Adipocyte (in vitro differentiated cells): Measurements from ENCODE around the gene SCIN.

ENCODE experiments used
- DNase-seq: peaks from one replicate; pipeline ENCODE4 v3.0.0-alpha.2; 2015; ENCODE audit warnings: low read depth
- H3K27me3 ChIP-seq: replicated peaks from 2 replicates; pipeline ENCODE4 v1.7.0; 2013; ENCODE audit warnings: mild to moderate bottlenecking, low read length, moderate library complexity; ENCODE audit not compliant: control insufficient read depth, insufficient read depth
- H3K36me3 ChIP-seq: 2 replicates; pipeline ENCODE4 v1.7.0; 2013; ENCODE audit warnings: low read length, mild to moderate bottlenecking, moderate library complexity; ENCODE audit not compliant: control insufficient read depth, insufficient read depth, severe bottlenecking
- H3K4me1 ChIP-seq: 2 replicates; pipeline ENCODE4 v1.7.0; 2013; ENCODE audit warnings: mild to moderate bottlenecking, low read length, moderate library complexity; ENCODE audit not compliant: control insufficient read depth, insufficient read depth
- H3K4me3 ChIP-seq: 2 replicates; pipeline ENCODE4 v1.7.0; 2013; ENCODE audit warnings: mild to moderate bottlenecking, low read length, moderate library complexity
- H3K9ac ChIP-seq: 2 replicates; pipeline ENCODE4 v1.7.0; 2013; ENCODE audit warnings: mild to moderate bottlenecking, low read length, moderate library complexity
- H3K9me3 ChIP-seq: 2 replicates; pipeline ENCODE4 v1.7.0; 2013; ENCODE audit warnings: mild to moderate bottlenecking, low read length, moderate library complexity; ENCODE audit not compliant: control insufficient read depth

The SCIN gene

GRCh38 chr7:12692035-12692434 lies 121.5 kb downstream of the SCIN start:
- no peaks in the 10 kb centered on the region for H3K27me3 ChIP-seq
- H3K9me3 ChIP-seq = no peaks in the 10 kb centered on the region
- DNase-seq = no peak
- no peak overlapping the region for H3K9ac ChIP-seq
- H3K36me3 ChIP-seq = no peaks in the 10 kb centered on the region
- no peak overlapping the region for H3K4me3 ChIP-seq
- H3K4me1 ChIP-seq = peaks cover 17% of the 10 kb centered on the region

GRCh38 chr7:12692479-12693259 lies 122.1 kb downstream of the SCIN start:
- no peaks in the 10 kb centered on the region for H3K27me3 ChIP-seq
- peaks cover 17% of the 10 kb centered on the region for H3K4me1 ChIP-seq
- no peak for DNase-seq
- H3K9ac ChIP-seq = no peak overlapping the region
- H3K36me3 ChIP-seq = no peaks in the 10 kb centered on the region
- no peaks in the 10 kb centered on the region for H3K9me3 ChIP-seq
- no peak overlapping the region for H3K4me3 ChIP-seq

- no peaks in the 10 kb centered on the region for H3K27me3 ChIP-seq
- peaks cover 9% of the 10 kb centered on the region for H3K4me1 ChIP-seq
- no peak for DNase-seq
- H3K36me3 ChIP-seq = no peaks in the 10 kb centered on the region
- H3K9ac ChIP-seq = no peak overlapping the region
- no peaks in the 10 kb centered on the region for H3K9me3 ChIP-seq
- no peak overlapping the region for H3K4me3 ChIP-seq
These were observed 124.3 kb downstream of the SCIN start for GRCh38 chr7:12694817-12695216.

- Histone ChIP-seq H3K9ac (no peak overlapping the region), H3K27me3 (no peaks in the 10 kb centered on the region), H3K9me3 (peaks cover 3% of the 10 kb centered on the region), H3K4me3 (no peak overlapping the region), H3K36me3 (no peaks in the 10 kb centered on the region), H3K4me1 (no peaks in the 10 kb centered on the region)
- no peak for DNase-seq
These were observed 125.4 kb downstream of the SCIN start for GRCh38 chr7:12695965-12696364.

GRCh38 chr7:12699299-12699698 lies 128.8 kb downstream of the SCIN start:
- H3K4me3 ChIP-seq = no peak overlapping the region
- no peak for DNase-seq
- no peaks in the 10 kb centered on the region for H3K27me3 ChIP-seq
- H3K9me3 ChIP-seq = peaks cover 16% of the 10 kb centered on the region
- H3K4me1 ChIP-seq = no peaks in the 10 kb centered on the region
- no peak overlapping the region for H3K9ac ChIP-seq
- H3K36me3 ChIP-seq = no peaks in the 10 kb centered on the region

DNA sequence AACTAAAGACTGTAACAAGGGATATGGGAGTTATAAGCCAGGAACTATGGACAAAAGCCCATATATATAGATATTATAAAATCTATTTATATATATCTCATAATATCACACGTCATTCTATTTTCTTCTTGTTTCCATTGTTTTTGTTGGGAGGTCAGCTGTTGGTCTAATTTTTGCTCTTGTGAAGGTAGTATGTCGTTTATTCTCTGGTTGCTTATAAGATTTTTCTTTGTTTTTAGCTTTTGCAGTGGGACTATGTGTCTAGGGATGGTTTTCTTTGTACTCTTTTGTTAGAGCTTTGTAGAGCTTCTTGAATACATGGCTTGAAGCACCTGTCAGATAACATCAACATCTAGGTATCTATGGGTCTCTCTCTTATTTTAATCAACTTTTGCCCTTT lies 130.9 kb downstream of the SCIN start:
- H3K4me3 ChIP-seq = no peak overlapping the region
- H3K27me3 ChIP-seq = no peaks in the 10 kb centered on the region
- H3K9ac ChIP-seq = no peak overlapping the region
- no peak for DNase-seq
- H3K9me3 ChIP-seq = peaks cover 16% of the 10 kb centered on the region
- H3K4me1 ChIP-seq = no peaks in the 10 kb centered on the region
- no peaks in the 10 kb centered on the region for H3K36me3 ChIP-seq

GRCh38 chr7:12703881-12704280 lies 133.4 kb downstream of the SCIN start:
- Histone ChIP-seq H3K36me3 (no peaks in the 10 kb centered on the region), H3K27me3 (no peaks in the 10 kb centered on the region), H3K9ac (no peak overlapping the region), H3K4me3 (peak overlapping the region; percentile 14), H3K9me3 (peaks cover 16% of the 10 kb centered on the region), H3K4me1 (peaks cover 13% of the 10 kb centered on the region)
- peak; percentile 51 for DNase-seq

DNA sequence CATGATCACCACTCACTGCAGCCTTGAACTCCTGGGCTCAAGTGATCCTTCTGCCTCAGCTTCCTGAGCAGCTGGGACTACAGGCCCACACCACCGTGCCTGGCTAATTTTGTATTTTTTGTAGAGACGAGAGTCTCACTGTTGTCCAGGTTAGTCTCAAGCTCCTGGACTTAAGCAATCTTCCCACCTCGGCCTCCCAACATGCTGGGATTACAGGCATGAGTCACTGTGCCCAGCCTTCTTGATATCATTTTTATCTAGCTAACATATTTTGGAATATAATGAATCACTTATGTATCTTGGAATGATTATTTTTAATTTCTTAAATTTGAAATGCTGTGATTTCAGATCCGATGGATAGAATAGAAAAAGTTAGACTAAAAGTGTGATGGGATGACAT lies 135.4 kb downstream of the SCIN start:
- peaks cover 23% of the 10 kb centered on the region for H3K4me1 ChIP-seq
- H3K36me3 ChIP-seq = no peaks in the 10 kb centered on the region
- H3K9me3 ChIP-seq = peaks cover 14% of the 10 kb centered on the region
- DNase-seq = no peak
- H3K4me3 ChIP-seq = no peak overlapping the region
- H3K27me3 ChIP-seq = no peaks in the 10 kb centered on the region
- no peak overlapping the region for H3K9ac ChIP-seq

DNA sequence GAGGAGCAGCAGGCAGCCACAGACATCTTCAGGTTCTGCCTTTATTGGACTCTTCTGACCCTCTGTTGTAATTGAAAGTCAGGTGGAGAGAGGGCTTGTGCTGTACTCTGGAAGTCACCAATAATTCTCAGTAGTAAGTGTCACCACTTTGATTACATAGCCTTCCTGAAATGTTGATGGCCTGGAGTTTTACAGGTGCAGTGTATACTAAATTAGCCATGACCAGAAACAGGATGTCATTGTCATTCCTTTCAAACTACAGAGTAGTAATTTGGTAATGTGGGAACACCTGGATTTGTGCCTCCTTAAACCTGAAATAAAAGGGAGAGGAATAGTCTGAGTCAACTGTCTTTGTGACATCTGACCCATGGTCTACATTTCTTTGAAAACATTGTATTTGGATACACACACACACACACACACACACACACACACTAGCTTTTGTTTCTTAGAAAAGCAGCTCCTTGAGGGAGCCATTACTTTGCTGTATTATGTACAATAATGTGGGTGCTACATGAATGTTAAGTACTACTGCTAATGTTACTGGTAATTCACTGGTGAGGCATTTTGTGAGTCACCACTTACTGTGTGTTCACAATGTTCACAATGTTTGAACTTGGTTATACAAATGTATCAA lies 136.5 kb downstream of the SCIN start:
- Histone ChIP-seq H3K27me3 (no peaks in the 10 kb centered on the region), H3K4me3 (no peak overlapping the region), H3K4me1 (peaks cover 25% of the 10 kb centered on the region), H3K9me3 (peaks cover 3% of the 10 kb centered on the region), H3K36me3 (no peaks in the 10 kb centered on the region), H3K9ac (no peak overlapping the region)
- DNase-seq = peak; percentile 36

DNA sequence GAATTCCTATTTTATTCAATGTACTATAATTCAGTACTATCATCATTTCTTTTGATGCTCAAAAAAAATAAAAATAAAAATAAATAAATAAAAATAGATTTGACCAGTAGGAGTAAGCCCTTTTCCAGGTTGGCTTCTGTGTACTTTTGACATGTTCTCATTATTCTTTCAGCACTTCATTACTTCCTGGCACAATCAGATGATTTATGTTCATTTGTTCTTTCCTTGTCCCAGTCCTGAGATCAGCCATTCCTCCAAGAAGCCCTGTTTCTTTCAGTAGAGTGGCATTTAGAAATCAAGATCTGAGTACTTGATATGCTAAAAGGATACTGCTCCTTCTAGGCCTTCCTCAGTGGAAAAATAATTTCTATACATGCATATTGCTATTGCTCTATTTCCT lies 137.8 kb downstream of the SCIN start:
- H3K9me3 ChIP-seq = no peaks in the 10 kb centered on the region
- no peak overlapping the region for H3K4me3 ChIP-seq
- H3K27me3 ChIP-seq = no peaks in the 10 kb centered on the region
- H3K4me1 ChIP-seq = peaks cover 31% of the 10 kb centered on the region
- no peaks in the 10 kb centered on the region for H3K36me3 ChIP-seq
- no peak for DNase-seq
- no peak overlapping the region for H3K9ac ChIP-seq
